ENCODE measurements around the gene GPT2. TPM values are rescaled to one million over a fixed set of nuclear protein-coding genes. Genes with fewer than 3 reads are reported as not detected.
A peak's percentile ranks its signal among the peaks of the same experiment; 100 is the strongest.

The GPT2 gene
- total RNA-seq, 6 experiments from 2014 or later, result 30.8 to 163 (median 92.0) TPM

DNA sequence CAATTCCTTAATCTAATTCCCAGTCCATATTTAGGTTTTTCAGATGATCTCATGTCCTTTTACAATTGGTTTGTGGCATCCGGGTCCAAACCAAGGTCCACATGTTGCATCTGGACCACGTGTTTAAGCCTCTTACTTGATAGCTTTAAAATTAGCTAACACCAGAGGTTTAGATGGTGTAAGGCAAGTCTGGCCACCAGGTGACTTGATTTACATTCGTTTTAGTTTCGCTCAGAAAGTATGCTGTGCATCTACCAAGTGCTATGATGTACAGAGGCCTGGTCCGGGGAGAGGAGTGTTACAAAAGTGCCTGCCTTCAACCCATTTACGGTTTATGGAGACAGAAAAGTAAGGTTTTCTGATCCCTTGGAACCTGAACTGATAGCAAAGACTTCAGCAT is 90.2 kb downstream of the GPT2 start:
- WGBS (ENCODE audit: insufficient coverage, low coverage, low lambda C conversion rate, missing lambda C conversion rate), result 60% methylated on average over 6 of the region's 6 CpGs
- peaks cover 0 to 6% (median 0%) of the 10 kb centered on the region in 4 donors for H3K36me3 ChIP-seq
- peaks cover 0 to 48% (median 23%) of the 10 kb centered on the region in 4 donors for H3K4me1 ChIP-seq
- ATAC-seq (no peak), DNase-seq (no peak)
- H3K27me3 ChIP-seq, result no peaks in the 10 kb centered on the region
- intact Hi-C loops (cut with DNase I), result no loop called here
- no peaks in the 10 kb centered on the region for H3K9me3 ChIP-seq
- H3K4me3 ChIP-seq, result peak overlapping the region; percentile 72 to 89 (median 81)
- TF ChIP-seq POLR2A (IDR thresholded peaks at IDR 0.05) (no peak), CTCF (IDR thresholded peaks at IDR 0.05) (no peak)
- peak overlapping the region; percentile 91 to 93 (median 93) for H3K27ac ChIP-seq

- no peaks in the 10 kb centered on the region for H3K9me3 ChIP-seq
- ATAC-seq (no peak), DNase-seq (no peak)
- WGBS (ENCODE audit: insufficient coverage, low coverage, low lambda C conversion rate, missing lambda C conversion rate), result 96% methylated on average over 11 of the region's 11 CpGs
- TF ChIP-seq POLR2A (IDR thresholded peaks at IDR 0.05), result no peak
- TF ChIP-seq CTCF (IDR thresholded peaks at IDR 0.05), result no peak
- H3K4me3 ChIP-seq, result no peak overlapping the region
- intact Hi-C loops (cut with DNase I), result no loop called here
- no peaks in the 10 kb centered on the region for H3K27me3 ChIP-seq
- H3K27ac ChIP-seq, result no peak overlapping the region
- peaks cover 0 to 6% (median 0%) of the 10 kb centered on the region in 4 donors for H3K36me3 ChIP-seq
- peaks cover 0 to 42% (median 19%) of the 10 kb centered on the region in 4 donors for H3K4me1 ChIP-seq
These were observed 91.0 kb downstream of the GPT2 start for GRCh38 chr16:46975165-46975564.

DNA sequence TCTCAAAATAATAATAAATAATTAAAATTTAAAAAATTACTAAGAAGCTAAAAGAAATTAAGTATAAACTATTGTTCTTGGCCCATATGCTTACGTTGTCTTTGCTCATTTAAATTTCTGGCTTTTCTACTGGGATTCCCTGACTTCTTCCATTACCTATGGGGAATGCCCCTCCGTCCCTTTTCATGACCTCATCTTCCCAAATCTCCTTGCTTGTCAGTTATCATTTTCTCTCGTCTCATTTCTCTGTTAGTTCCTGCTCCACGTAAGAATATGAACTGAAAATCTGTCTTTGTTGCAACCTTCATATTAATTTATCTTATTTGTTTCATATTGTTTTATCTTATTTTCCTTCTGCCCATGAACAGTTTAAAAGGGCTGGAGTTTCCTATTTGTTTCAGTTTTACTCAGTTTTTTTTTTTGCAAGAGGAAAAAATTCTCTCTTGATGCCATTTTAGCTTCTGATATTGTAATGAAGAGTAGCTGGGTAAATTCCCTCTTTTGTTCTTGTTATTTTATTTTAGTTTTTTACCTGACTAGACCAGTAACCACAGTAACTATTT is 91.8 kb downstream of the GPT2 start:
- intact Hi-C loops (cut with DNase I), result no loop called here
- Histone ChIP-seq H3K36me3 (peaks cover 0 to 6% (median 0%) of the 10 kb centered on the region in 4 donors), H3K4me3 (no peak overlapping the region), H3K9me3 (no peaks in the 10 kb centered on the region), H3K27ac (peak overlapping the region in 2 of 3 donors; percentile 70 to 73), H3K4me1 (peaks cover 0 to 34% (median 14%) of the 10 kb centered on the region in 4 donors), H3K27me3 (no peaks in the 10 kb centered on the region)
- 83% methylated on average over 4 of the region's 4 CpGs for WGBS (ENCODE audit: insufficient coverage, low coverage, low lambda C conversion rate, missing lambda C conversion rate)
- TF ChIP-seq CTCF (IDR thresholded peaks at IDR 0.05), result no peak
- TF ChIP-seq POLR2A (IDR thresholded peaks at IDR 0.05), result no peak
- ATAC-seq (no peak), DNase-seq (no peak)

- WGBS (ENCODE audit: insufficient coverage, low coverage, low lambda C conversion rate, missing lambda C conversion rate), result 21% methylated on average over 4 of the region's 4 CpGs
- no peaks in the 10 kb centered on the region for H3K9me3 ChIP-seq
- intact Hi-C loops (cut with DNase I), result no loop called here
- TF ChIP-seq POLR2A (IDR thresholded peaks at IDR 0.05) (no peak), CTCF (IDR thresholded peaks at IDR 0.05) (no peak)
- H3K27me3 ChIP-seq, result no peaks in the 10 kb centered on the region
- H3K36me3 ChIP-seq, result peaks cover 0 to 2% (median 0%) of the 10 kb centered on the region in 4 donors
- H3K27ac ChIP-seq, result peak overlapping the region in 2 of 3 donors; percentile 70 to 73
- H3K4me3 ChIP-seq, result no peak overlapping the region
- H3K4me1 ChIP-seq, result peaks cover 0 to 33% (median 14%) of the 10 kb centered on the region in 4 donors
- peak; percentile 67 to 75 (median 72) for ATAC-seq
- peak in 1 of 3 donors; percentile 65 for DNase-seq
These were observed 92.4 kb downstream of the GPT2 start for GRCh38 chr16:46976550-46976949.

Small RNAs within 50 kb of the gene (small RNA-seq; reads per million reads assigned to genes)
- gene AC007225.2, result 0 reads per million in 2 experiments

Other genes starting within 250 kb of the GPT2 start
- gene VPS35, start 195.2 kb upstream of the GPT2 start, total RNA-seq, result 10 to 100 TPM; 18.0 to 36.5 (median 28.9) TPM
- gene ORC6, start 194.7 kb upstream of the GPT2 start, total RNA-seq, result 1 to 10 TPM in 2 of 6 experiments, under 1 TPM in 4; 0.18 to 4.8 (median 0.76) TPM
- under 1 TPM; 0.06 to 0.44 (median 0.23) TPM for gene MYLK3, start 136.0 kb upstream of the GPT2 start, total RNA-seq
- gene C16orf87, start 53.2 kb upstream of the GPT2 start, total RNA-seq, result 1 to 10 TPM; 5.5 to 9.8 (median 7.4) TPM
- gene DNAJA2, start 89.3 kb downstream of the GPT2 start, total RNA-seq, result 10 to 100 TPM; 25.3 to 38.3 (median 32.0) TPM

All from right lobe of liver (tissue), 6 donors.